Activated T-helper 2 cell treated with anti-CD3 and anti-CD28 coated beads, Interferon-gamma antibody, Interleukin-2, Interleukin-4, amounts not matched to agents 10 μg/mL and 5 μg/mL and 100 μg/mL, durations not matched to agents 14 hours and 24 hours and 36 hours (primary cell): ENCODE measurements around the gene TBX4. TPM values are rescaled to one million over a fixed set of nuclear protein-coding genes. Genes with fewer than 3 reads are reported as not detected.
"Not testable (repeated sequence)": the region's sequence is repeated elsewhere in the genome, so short reads cannot be mapped to it uniquely, and the experiment has no call there.

ENCODE experiments used
- DNase-seq: peaks from one replicate; pipeline ENCODE4 v3.0.0; 2021; ENCODE audit warnings: low spot score
- H3K27ac Mint-ChIP-seq: one replicate; pipeline ENCODE4 v1.8.0; 2021; ENCODE audit warnings: mixed read lengths
- H3K27me3 Mint-ChIP-seq: one replicate; pipeline ENCODE4 v1.8.0; 2021; ENCODE audit warnings: low read depth, mixed read lengths
- H3K36me3 Mint-ChIP-seq: one replicate; pipeline ENCODE4 v1.8.0; 2021; ENCODE audit warnings: low read depth, mixed read lengths
- H3K4me1 Mint-ChIP-seq: one replicate; pipeline ENCODE4 v1.8.0; 2021; ENCODE audit warnings: low read depth, mixed read lengths
- H3K4me3 Mint-ChIP-seq: one replicate; pipeline ENCODE4 v1.8.0; 2021; ENCODE audit warnings: low read depth, mild to moderate bottlenecking, moderate library complexity, mixed read lengths
- H3K9me3 Mint-ChIP-seq: one replicate; pipeline ENCODE4 v1.8.0; 2021; ENCODE audit warnings: mixed read lengths
- intact Hi-C: fragments of 100-400 bp; cut with micrococcal nuclease; formaldehyde crosslinking; loops from one replicate; pipeline ENCODE4 v1.15.1; 2023
- total RNA-seq: library from RNA; stranded (reverse); gene quantifications from 2 replicates; pipeline ENCODE4 v1.2.3, GENCODE V29; 2022

Gene TBX4
- total RNA-seq, 1 donor from 2014 or later = not detected

GRCh38 chr17:61507383-61508066 lies 55.3 kb downstream of the TBX4 start:
- Mint-ChIP-seq H3K4me1 (peaks cover 7% of the 10 kb centered on the region), H3K4me3 (no peak overlapping the region), H3K27ac (no peak overlapping the region), H3K36me3 (no peaks in the 10 kb centered on the region), H3K27me3 (peaks cover 31% of the 10 kb centered on the region), H3K9me3 (no peaks in the 10 kb centered on the region)
- no peak for DNase-seq
- intact Hi-C loops = no loop called here

GRCh38 chr17:61508912-61509311 lies 56.7 kb downstream of the TBX4 start:
- intact Hi-C loops = no loop called here
- H3K27ac Mint-ChIP-seq = no peak overlapping the region
- H3K27me3 Mint-ChIP-seq = peaks cover 30% of the 10 kb centered on the region

DNA sequence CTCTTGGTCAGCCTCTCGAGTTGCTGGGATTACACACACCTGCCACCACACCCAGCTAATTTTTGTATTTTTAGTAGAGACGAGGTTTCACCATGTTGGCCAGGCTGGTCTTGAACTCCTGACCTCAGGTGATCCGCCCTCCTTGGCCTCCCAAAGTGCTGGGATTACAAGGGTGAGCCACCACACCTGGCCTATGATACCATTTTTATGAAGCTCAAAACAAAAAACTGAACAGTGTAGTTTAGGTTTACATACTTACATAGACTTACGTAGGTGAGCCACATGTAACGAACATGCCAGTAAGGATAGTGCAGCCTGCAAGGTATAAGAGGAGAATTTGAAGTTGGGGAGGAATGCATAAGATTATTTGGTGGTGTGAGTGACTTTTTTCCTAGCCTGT lies 57.2 kb downstream of the TBX4 start:
- DNase-seq, H3K9me3 Mint-ChIP-seq, H3K4me3 Mint-ChIP-seq, H3K36me3 Mint-ChIP-seq, intact Hi-C loops, H3K4me1 Mint-ChIP-seq, H3K27ac Mint-ChIP-seq: not testable (repeated sequence)
- H3K27me3 Mint-ChIP-seq = peaks cover 30% of the 10 kb centered on the region

More at GRCh38 chr17:61508912-61509311, 56.7 kb downstream of the TBX4 start:
- Mint-ChIP-seq H3K9me3 (no peaks in the 10 kb centered on the region), H3K4me3 (no peak overlapping the region), H3K4me1 (peaks cover 7% of the 10 kb centered on the region), H3K36me3 (no peaks in the 10 kb centered on the region)
- no peak for DNase-seq

- H3K36me3 Mint-ChIP-seq = no peaks in the 10 kb centered on the region
- H3K4me3 Mint-ChIP-seq = no peak overlapping the region
- no peak overlapping the region for H3K27ac Mint-ChIP-seq
Measured at GRCh38 chr17:61510237-61510636, 58.0 kb downstream of the TBX4 start.

DNA sequence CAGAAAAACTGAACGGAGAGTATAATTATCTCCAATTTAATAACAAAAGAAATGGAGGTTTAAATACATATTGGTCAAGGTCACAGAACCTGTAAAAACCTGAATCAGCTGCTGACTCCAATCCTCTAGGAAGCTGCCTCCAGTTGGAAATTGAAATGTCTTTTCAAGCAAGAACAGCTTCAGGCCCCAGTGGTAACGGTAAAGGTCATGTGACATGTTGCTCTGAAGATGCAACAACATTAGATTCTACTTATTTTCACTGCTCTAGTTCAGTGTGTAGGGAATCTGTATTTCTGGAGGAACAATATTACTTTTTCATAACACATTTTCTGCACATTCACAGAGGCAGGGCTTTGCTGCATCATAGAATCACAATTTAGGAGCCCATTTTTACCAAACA lies 58.8 kb downstream of the TBX4 start:
- Mint-ChIP-seq H3K36me3 (no peaks in the 10 kb centered on the region), H3K9me3 (no peaks in the 10 kb centered on the region), H3K4me1 (no peaks in the 10 kb centered on the region), H3K4me3 (no peak overlapping the region), H3K27me3 (peaks cover 28% of the 10 kb centered on the region), H3K27ac (no peak overlapping the region)
- no peak for DNase-seq
- intact Hi-C loops = no loop called here

More at GRCh38 chr17:61510237-61510636, 58.0 kb downstream of the TBX4 start:
- no peaks in the 10 kb centered on the region for H3K9me3 Mint-ChIP-seq
- no peaks in the 10 kb centered on the region for H3K4me1 Mint-ChIP-seq
- peaks cover 26% of the 10 kb centered on the region for H3K27me3 Mint-ChIP-seq
- no peak for DNase-seq
- intact Hi-C loops = no loop called here

DNA sequence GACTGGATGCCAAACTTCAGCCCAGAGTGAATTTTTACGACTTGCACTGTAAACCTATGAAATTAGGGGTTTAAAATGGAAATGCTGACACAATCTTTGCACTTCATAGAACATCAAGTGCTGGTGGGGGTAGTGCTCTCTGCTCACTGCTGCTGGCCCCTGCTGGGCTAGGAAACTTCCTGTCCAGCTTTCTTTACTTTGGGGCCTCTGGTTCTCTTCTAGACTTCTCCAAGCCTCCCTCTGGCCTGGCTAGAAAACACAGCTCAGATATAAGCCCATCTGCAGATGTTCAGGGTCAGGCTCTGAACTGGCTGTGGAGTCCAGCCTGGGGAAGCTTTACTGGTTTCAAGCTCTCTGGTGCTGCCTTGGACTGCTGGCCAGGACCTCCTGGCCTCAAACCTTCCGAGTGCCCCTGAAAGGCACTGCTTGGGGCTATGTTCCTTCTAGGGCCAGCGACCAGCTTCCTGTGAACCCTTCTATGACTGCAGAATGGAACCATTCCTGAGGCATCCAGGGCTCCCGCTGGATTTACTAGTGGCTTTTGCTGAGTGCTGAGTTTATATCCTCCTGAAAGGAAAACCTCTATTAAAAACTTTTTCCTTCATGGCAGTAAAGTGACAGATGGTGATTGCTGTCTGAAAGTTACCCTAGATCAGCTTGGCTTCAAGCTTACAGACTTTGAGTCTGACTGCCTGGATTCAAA lies 59.4 kb downstream of the TBX4 start:
- H3K27ac Mint-ChIP-seq = no peak overlapping the region
- no peaks in the 10 kb centered on the region for H3K36me3 Mint-ChIP-seq
- intact Hi-C loops = no loop called here
- H3K4me3 Mint-ChIP-seq = no peak overlapping the region
- DNase-seq = no peak
- H3K27me3 Mint-ChIP-seq = peaks cover 24% of the 10 kb centered on the region
- H3K4me1 Mint-ChIP-seq = no peaks in the 10 kb centered on the region
- no peaks in the 10 kb centered on the region for H3K9me3 Mint-ChIP-seq

DNA sequence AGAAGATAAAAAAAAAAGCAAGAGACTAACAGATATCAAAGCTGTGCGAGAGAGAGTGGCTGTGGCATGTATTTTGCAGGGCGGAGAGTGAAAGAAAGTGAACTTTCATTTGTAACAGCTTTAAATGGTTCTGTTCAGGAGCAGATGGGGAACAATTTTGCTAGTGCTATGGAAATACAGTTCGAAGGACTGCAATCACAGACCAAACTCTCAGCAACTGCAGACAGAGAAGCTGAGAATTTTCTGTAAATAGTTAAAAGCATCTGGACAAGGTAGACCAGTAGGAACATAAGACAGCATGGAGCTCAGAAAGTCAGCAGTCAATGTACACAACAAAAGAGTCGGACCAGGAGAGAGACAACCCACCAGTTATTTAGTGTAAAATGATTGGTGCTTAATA lies 62.3 kb downstream of the TBX4 start:
- H3K27me3 Mint-ChIP-seq = peaks cover 25% of the 10 kb centered on the region
- H3K4me1 Mint-ChIP-seq = no peaks in the 10 kb centered on the region
- H3K36me3 Mint-ChIP-seq = no peaks in the 10 kb centered on the region
- H3K9me3 Mint-ChIP-seq = no peaks in the 10 kb centered on the region
- DNase-seq = no peak
- no peak overlapping the region for H3K4me3 Mint-ChIP-seq
- intact Hi-C loops = no loop called here
- no peak overlapping the region for H3K27ac Mint-ChIP-seq

- intact Hi-C loops = no loop called here
- Mint-ChIP-seq H3K9me3 (no peaks in the 10 kb centered on the region), H3K36me3 (no peaks in the 10 kb centered on the region), H3K4me3 (no peak overlapping the region), H3K27ac (no peak overlapping the region), H3K4me1 (no peaks in the 10 kb centered on the region), H3K27me3 (peaks cover 28% of the 10 kb centered on the region)
- DNase-seq = no peak
Measured at GRCh38 chr17:61517265-61517664, 65.0 kb downstream of the TBX4 start.

- Mint-ChIP-seq H3K36me3 (no peaks in the 10 kb centered on the region), H3K27ac (no peak overlapping the region), H3K27me3 (peaks cover 28% of the 10 kb centered on the region), H3K9me3 (no peaks in the 10 kb centered on the region), H3K4me1 (no peaks in the 10 kb centered on the region), H3K4me3 (no peak overlapping the region)
- intact Hi-C loops = no loop called here
- no peak for DNase-seq
Measured at GRCh38 chr17:61517843-61518606, 65.8 kb downstream of the TBX4 start.

GRCh38 chr17:61519139-61519538 lies 66.9 kb downstream of the TBX4 start:
- Mint-ChIP-seq H3K27ac (no peak overlapping the region), H3K4me3 (no peak overlapping the region), H3K36me3 (no peaks in the 10 kb centered on the region), H3K4me1 (no peaks in the 10 kb centered on the region), H3K27me3 (peaks cover 34% of the 10 kb centered on the region), H3K9me3 (no peaks in the 10 kb centered on the region)
- intact Hi-C loops = no loop called here
- DNase-seq = no peak

DNA sequence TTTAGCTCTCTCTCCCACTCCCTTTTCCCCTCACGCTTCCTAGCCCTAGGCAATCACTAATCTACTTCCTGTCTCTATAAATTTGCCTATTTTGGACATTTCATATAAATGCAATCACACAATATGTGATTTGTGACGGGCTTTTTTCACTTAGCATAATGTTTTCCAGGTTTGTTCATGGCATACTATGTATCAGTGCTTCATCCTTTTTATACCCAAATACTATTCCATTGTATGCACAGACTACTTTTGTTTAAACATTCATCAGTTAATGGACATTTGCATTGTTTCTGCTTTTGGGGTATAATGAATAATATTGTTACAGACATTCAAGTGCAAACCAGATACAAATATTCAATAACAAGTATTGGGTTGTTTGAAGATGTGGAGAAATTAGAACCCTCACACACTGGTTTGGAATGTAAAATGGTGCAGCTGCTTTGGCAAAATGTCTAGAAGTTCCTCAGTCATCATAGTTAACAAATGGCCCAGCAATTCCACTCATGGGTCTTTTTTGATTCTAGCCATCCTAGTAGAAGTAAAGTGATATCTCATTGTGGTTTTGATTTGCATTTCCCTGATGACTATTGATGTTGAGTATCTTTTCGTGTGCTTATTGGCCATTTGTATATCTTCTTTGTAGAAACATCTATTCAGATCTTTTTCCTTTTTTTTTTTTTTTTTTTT lies 67.7 kb downstream of the TBX4 start:
- Mint-ChIP-seq H3K36me3 (no peaks in the 10 kb centered on the region), H3K4me3 (no peak overlapping the region), H3K27me3 (peaks cover 36% of the 10 kb centered on the region), H3K27ac (no peak overlapping the region), H3K4me1 (no peaks in the 10 kb centered on the region), H3K9me3 (no peaks in the 10 kb centered on the region)
- no peak for DNase-seq
- intact Hi-C loops = no loop called here

GRCh38 chr17:61520897-61521296 lies 68.7 kb downstream of the TBX4 start:
- intact Hi-C loops = no loop called here
- H3K9me3 Mint-ChIP-seq = no peaks in the 10 kb centered on the region
- peaks cover 41% of the 10 kb centered on the region for H3K27me3 Mint-ChIP-seq
- no peak overlapping the region for H3K27ac Mint-ChIP-seq
- no peaks in the 10 kb centered on the region for H3K36me3 Mint-ChIP-seq
- no peak overlapping the region for H3K4me3 Mint-ChIP-seq
- H3K4me1 Mint-ChIP-seq = no peaks in the 10 kb centered on the region
- no peak for DNase-seq
